Measurements from ENCODE around the gene RFC2. TPM values are rescaled to one million over a fixed set of nuclear protein-coding genes. Genes with fewer than 3 reads are reported as not detected.

RFC2 gene
- total and polyA plus RNA-seq, 10 of the 15 experiments (the other 5 are each of a cell fraction or from before 2014, with no cell fraction given) = 25.8 to 145 (median 90.9) TPM

GRCh38 chr7:74293577-74293908 lies 39.3 kb upstream of the RFC2 start:
- peak overlapping the region; percentile 85 for H3K4me2 ChIP-seq (ENCODE audit: control insufficient read depth, insufficient read depth)
- peak; percentile 49 for ATAC-seq
- ChIA-PET POLR2A (interaction anchor here (0.7 to 2.3 kb wide), 5 partner anchors 10 to 83 kb away, joined by 3 to 18 read pairs (median 3); partner anchors contain the start of gene LAT2), RAD21 (ENCODE audit: unreplicated experiment) (interaction anchor here (0.7 to 12.0 kb wide), 5 partner anchors 13 to 83 kb away, joined by 3 to 169 read pairs (median 4); no protein-coding TSS in a partner anchor), SMC1A (ENCODE audit: uncharacterized antibody, unreplicated experiment) (interaction anchor here (1.1 to 12.0 kb wide), 6 partner anchors 9 to 87 kb away, joined by 4 to 285 read pairs (median 12); no protein-coding TSS in a partner anchor), CTCF (interaction anchor here (1.3 to 9.2 kb wide), 4 partner anchors 18 to 108 kb away, joined by 3 to 93 read pairs (median 12); partner anchors contain the start of gene LAT2)
- no peaks in the 10 kb centered on the region; the same call in 2 of the 3 replicates for H3K9me3 ChIP-seq (replicated peaks; ENCODE audit: control insufficient read depth, insufficient read depth, low read length)
- no TSS peak for BruUV-seq (replicated peaks)
- DNase-seq (ENCODE audit: low read depth, low spot score) = no peak
- peaks cover 88% of the 10 kb centered on the region for H3K79me2 ChIP-seq (ENCODE audit: control insufficient read depth, insufficient read depth, low read length)
- H3K27ac ChIP-seq (ENCODE audit: control insufficient read depth, insufficient read depth) = peak overlapping the region; percentile 61
- H4K20me1 ChIP-seq (ENCODE audit: control insufficient read depth, insufficient read depth) = peaks cover 3% of the 10 kb centered on the region; the same call in 1 of the 2 replicates
- peak overlapping the region; percentile 41 for H3K9ac ChIP-seq (ENCODE audit: control insufficient read depth, insufficient read depth, low read length)
- no peak for FAIRE-seq
- intact Hi-C loops (cut with micrococcal nuclease; ENCODE audit: unreplicated experiment) (loop anchor here (1.0 kb wide), 1 partner anchor 39 kb away; the partner anchor contains the start of gene RFC2), in situ Hi-C loops (cut with MboI) (no loop called here)
- H3K4me1 ChIP-seq (ENCODE audit: control insufficient read depth, insufficient read depth, low read length) = peaks cover 28% of the 10 kb centered on the region
- H3K4me3 ChIP-seq = peak overlapping the region; percentile 97
- TF ChIP-seq RUNX3 (IDR thresholded peaks at IDR 0.05; ENCODE audit: low read length) (0 out of 2 replicates have a peak, but pooled peaks have one; percentile 6), ZSCAN29 (IDR thresholded peaks at IDR 0.05) (no peak), DPF2 (IDR thresholded peaks at IDR 0.05) (0 out of 2 replicates have a peak, but pooled peaks have one; percentile 19), IKZF1 (conservative IDR thresholded peaks at IDR 0.05) (0 out of 2 replicates have a peak, but pooled peaks have one; percentile 7), MLLT1 (IDR thresholded peaks at IDR 0.05) (peak; percentile 64), HDGF (IDR thresholded peaks at IDR 0.05) (peak; percentile 23; the same call in 1 of the 2 replicates), CREB1 (IDR thresholded peaks at IDR 0.05; ENCODE audit: low read depth) (no peak), USF2 (IDR thresholded peaks at IDR 0.05; ENCODE audit: borderline replicate concordance, low read depth, low read length) (peak; percentile 31; the same call in 1 of the 2 replicates), BHLHE40 (IDR thresholded peaks at IDR 0.05; ENCODE audit: borderline replicate concordance in 1 of 2, low read depth in 2 of 2, low read length in 1 of 2) (peak in 1 of 2 experiments; percentile 26; a peak in 1 of 4 replicates), SREBF1 (IDR thresholded peaks at IDR 0.05; ENCODE audit: low read length) (no peak), WRNIP1 (IDR thresholded peaks at IDR 0.05; ENCODE audit: borderline replicate concordance, low read depth, low read length) (0 out of 2 replicates have a peak, but pooled peaks have one; percentile 67)
- H2AFZ ChIP-seq (ENCODE audit: control insufficient read depth, low read depth, low read length) = peak overlapping the region; percentile 10; the same call in 1 of the 2 replicates
- WGBS (ENCODE audit: insufficient coverage, insufficient replicate concordance, low lambda C conversion rate, missing lambda C conversion rate) = 3% methylated on average over 4 of the region's 4 CpGs
- no peaks in the 10 kb centered on the region for H3K27me3 ChIP-seq (replicated peaks in 1 of 2; ENCODE audit: control insufficient read depth in 2 of 2, insufficient read depth in 2 of 2, low read length in 1 of 2)
- H3K36me3 ChIP-seq (ENCODE audit: control insufficient read depth in 2 of 2, insufficient read depth in 2 of 2, low read length in 1 of 2) = peaks cover 0 to 5% of the 10 kb centered on the region in 2 experiments; a peak in 2 of 4 replicates
